A172 (cell line): Measurements from ENCODE around the gene KRT82. TPM values are rescaled to one million over a fixed set of nuclear protein-coding genes. Genes with fewer than 3 reads are reported as not detected.
A peak's percentile ranks its signal among the peaks of the same experiment; 100 is the strongest.
"Not testable (repeated sequence)": the region's sequence is repeated elsewhere in the genome, so short reads cannot be mapped to it uniquely, and the experiment has no call there.

ENCODE experiments used
- DNase-seq: peaks from one replicate; pipeline ENCODE4 v3.0.0-alpha.2; 2015; ENCODE audit warnings: low spot score
- total RNA-seq: library from RNA; depleted of rRNA; stranded (reverse); fragments of >200 nt; shearing (Covaris generic); gene quantifications from 2 replicates; pipeline ENCODE4 v1.2.3, GENCODE V29; 2014

Gene KRT82
- total RNA-seq, 1 experiment from 2014 or later, result not detected

DNA sequence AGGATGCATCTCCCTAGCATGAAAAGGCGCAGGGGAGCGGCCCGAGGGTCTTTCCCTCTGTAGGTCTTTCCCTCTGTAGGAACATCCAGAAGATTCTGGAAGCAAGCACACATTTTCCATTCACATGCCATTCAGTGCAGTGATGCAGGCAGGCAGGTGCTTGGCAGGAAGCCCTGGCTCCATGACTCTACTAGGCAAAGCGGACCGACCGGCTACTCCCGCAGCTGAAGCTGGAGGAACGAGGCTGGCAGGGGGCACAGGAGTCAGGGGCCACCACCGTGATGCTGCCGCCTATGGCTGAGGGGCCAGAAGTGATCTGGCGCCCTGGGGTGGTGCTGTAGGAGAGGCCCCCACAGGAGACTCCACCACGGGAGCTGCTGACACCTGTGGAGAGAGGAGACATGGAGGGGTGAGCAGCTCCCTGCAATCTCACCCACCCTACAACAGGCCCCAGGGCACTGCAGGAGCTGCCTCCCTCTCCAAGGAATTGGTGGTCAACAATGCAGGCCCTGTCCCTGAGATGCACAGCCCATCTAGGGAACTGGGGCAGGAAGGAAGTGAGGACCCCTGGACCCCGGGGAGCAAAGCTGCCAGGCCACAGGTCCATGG lies 45.4 kb downstream of the KRT82 start:
- no peak for DNase-seq

DNA sequence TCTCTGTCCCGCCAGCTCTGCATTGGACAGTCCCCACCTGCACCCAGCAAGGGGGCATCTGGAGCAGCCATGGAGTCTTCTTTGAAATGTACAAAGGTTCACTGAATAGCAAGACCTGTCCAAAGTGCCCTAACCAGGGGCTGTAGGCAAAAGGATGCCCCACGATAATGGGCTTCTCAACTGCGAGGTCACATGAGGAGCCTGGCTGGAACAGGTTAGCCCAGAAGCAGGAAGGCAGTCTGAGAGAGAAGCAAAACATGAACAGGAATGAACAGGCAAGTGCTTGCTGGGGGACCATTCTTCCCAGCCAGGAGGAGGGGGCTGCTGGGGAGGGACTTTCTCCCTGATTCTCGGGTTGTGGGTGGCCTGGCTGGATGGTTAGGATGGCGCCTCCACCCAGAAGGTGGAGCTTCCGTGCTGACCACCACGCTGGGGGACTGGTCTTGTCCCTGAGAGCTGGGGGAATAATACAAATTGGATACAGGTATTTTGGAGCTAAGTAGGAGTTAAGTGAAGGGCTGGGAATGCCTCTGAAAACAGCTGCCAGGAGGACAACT lies 46.0 kb downstream of the KRT82 start:
- no peak for DNase-seq

DNA sequence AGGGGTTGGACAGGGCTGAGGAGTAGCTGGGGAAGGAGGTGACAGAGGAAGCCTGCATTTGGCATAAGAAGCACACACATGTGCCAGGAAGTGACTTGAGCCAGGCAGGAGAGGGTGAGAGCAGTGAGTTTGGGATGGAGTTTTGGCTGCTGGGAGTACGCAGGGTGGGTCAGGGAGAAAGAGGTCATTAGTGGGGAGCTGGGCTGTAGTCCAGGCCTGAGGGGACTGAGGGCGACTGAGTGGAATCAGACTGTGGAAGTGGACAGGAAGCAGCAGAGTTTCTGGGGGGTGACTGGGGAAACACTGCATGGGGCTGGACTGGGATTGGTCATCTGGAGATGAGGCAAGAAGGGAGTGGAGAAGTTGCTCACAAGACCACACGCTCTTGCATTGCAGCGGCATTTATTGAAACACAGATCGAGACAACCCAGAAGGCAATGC lies 46.5 kb downstream of the KRT82 start:
- DNase-seq, result no peak

DNA sequence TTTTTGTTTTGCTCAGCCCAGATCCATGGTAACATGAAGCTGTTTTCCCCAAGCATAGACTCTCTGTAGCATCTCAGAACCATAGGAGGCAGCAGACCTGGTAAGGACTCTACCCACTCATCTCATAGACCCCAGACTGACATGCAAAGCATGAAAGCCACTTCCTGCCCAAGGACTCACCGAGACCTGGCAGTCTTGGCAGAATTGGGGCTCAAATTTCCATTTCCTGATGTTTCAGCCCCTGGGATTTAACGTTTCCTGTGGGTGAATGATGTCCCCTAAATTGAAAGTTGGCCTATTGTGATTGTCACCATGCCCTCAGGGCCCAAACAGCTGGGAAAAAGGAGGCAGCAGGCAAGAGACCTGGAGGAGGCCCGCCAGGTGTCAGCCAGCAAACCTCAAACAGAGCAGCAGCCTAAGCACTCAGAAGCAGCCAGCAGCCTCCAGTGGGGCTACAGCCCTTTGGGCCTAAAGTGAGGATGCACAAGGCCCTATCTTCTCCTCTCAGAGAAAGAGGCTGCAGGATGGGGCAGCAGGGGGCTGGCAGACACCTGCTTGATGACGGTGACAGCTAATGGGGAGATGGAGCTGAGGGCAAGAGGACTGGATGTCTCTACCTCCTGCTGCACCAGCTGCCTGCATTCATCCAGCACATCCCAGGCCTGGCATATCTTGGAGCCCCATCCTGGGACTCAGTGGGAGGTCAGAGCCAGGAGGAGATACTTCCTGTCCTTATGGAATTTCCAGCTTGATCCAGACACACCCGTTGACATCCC lies 47.4 kb downstream of the KRT82 start:
- peak; percentile 31 for DNase-seq

DNA sequence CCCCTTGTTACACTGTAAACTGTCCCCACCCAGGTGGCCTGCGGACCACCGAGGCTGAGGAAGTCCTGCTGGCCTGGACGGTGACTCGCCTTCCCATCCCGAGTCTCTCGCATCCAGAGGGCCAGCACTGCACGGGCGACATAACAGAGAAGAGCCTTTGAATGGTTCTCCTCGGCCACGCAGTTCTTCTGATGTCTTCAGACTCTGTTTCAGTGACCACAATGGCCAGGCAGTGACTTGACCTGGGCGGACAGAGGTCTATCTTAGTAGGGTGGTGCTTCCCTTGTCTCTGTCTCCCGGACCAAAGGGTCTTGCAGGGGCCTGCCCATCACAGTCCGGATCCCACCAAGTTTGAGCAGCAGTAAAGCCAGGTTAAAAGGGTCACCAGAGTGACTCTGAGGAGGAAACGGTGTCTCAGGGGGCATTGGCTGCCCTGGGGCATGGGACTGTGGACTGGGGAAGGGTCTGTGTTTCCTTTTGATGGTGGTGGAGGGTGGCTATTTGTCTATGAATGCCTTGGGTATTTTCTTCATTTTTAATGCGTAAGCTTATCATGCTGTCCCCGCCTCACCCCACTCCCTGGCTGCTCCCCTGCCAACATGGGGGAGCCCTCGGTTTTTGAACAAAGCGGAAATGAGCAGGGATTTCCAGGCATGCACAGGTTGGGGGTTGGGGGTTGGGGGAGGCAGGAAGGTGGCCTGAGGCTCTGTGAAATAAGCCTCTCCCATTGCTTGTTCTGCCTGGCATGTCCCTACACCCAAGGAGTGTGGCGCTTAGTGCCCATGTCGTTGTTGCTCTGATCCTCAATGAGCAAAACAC lies 49.2 kb downstream of the KRT82 start:
- no peak for DNase-seq

DNA sequence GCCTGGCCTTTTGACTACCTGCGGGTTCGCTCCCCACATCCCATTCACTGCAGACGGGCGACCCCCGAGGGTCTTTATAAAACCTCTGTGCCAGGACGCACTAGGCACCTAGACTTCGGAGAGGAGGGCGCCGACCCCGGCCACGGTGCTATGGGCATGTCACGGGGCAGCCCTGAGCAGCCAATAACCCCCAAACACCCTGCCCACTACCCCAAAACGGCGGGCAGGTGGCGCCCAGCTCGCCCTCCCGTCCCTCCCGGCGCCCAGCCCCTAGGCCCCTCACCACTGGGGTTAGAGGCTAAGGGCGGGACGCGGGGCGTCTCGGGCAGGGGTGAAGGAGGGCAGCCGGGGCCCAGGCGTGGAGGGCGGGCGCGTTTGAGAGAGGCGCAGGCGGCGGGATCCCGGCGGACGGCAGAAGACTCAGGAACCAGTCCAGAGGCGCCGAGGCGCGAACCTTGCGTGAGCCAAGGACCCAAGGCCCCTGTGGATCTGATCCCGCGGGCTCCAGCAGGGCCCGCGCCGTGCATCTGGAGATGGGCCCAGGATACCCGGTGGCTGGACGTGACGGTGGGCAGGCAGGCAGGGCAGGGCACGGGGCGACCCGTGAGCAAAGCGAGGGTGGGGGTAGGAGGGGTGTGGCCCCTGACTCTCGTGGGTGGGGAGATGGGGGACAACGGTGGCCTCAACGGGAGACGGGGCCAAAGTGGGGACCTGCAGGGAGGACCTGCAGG lies 49.9 kb downstream of the KRT82 start:
- no peak for DNase-seq

DNA sequence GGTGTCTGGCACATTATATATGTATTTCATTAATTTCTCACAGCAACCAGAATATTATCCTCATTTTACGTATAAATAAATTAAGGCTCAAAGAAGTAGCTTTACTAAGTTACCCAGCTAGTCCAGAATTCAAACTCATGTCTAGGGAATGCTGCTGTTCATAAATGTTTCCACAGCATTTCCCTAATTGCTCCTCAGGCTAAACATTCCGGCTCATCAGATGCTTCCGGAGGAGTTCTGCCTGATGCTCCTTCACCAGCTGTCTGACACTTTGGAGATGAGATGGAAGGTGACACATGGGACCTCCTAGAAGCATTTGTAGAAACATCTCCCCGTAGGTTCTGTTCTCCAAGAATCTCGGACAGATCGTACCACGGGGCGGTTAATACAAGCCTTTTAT lies 51.0 kb downstream of the KRT82 start:
- DNase-seq, result no peak

DNA sequence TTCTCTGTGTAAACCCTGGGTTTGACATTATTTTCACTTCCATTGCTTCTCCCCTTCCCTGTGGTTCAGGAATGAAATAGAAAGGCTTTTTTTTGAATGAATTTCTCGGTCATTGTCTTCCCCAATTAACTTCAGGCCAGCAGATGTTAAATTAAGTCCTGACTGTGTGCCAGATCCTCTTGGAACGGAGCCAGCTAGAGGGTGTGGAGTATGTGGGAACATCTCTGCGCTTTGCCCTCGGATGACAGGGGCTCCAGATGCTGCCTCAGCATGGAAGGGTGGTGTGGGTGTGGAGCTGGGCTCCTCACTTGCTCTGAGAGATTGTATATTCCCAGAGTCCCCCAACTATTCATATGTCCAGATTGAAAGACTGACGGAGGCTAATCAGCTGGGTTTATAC lies 51.9 kb downstream of the KRT82 start:
- DNase-seq, result no peak

DNA sequence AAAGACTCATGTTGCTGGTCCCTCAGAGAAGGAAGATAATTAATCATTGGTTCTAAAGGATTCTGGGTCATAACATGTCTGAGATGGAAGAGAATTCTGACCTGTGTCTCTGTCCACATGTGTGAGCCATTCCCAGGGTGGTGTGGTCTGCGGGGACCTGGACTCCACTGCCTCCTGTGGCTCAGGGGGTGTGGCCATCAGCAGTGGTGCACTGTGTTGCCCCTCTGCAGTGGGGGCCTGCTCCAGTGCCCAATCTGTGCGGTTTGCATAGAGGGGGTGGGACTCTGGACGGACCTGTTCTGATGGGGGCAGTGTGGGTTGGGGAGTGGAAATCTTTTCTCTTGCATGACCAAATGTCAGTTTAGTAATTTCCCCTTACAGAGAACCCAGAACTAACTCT lies 52.4 kb downstream of the KRT82 start:
- no peak for DNase-seq

DNA sequence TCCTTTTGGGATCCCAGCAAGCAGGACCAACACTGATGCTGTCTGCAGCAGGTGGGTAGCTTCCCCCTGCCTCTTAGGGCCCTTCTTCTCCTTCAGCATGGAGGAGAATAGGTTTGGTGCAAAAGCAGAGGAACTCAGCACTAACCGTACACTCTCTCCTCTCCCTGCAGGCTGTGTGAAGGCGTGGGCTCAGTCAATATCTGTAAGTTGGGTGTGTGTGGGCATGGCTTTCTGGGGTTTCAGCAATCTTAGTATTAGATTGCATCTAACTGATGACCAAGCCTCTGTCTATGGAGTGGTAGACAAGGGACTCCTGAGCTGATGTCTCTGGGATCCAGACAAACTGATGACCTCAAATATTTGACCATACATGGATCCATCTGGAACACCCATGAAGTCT lies 53.2 kb downstream of the KRT82 start:
- no peak for DNase-seq

DNA sequence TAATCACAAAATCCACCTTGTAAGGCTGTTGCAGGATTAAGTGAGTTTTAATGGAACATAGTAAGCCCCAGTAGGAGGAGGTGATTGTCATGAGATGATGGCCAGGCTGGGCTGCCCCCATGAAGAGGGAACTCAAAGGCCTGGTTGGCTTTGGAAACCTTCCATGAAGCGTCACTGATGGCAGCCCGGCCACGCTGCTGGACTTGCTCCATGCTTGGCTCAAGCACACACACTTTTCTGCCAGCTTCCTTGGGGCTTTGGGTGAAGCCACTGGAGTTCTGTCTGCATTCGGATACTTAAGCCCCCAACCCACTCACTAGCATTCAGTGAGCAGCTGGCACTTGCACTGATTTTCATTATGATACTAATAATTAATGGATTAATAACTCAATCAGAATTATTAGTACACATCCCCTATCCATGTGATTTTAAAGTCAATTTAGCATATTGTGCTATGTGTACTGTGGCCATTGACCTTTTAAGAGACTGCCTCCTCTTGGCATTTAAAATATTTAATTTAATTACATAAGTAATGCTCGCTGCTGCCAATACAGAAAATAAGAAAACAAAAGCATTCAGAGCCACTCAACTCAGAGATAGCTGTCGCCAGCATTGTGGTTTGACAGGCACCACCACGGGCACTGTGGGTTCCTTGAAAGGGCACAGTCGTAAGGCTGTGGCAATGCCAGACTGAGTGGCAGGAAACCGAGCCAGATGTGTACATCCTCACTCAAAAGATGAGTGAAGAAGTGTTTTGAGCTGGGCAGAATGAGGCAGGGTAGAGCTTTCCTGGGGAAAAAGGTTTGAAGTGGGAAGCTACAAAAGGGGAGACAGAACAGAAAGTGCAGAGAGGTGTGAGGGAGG lies 54.7 kb downstream of the KRT82 start:
- no peak for DNase-seq

DNA sequence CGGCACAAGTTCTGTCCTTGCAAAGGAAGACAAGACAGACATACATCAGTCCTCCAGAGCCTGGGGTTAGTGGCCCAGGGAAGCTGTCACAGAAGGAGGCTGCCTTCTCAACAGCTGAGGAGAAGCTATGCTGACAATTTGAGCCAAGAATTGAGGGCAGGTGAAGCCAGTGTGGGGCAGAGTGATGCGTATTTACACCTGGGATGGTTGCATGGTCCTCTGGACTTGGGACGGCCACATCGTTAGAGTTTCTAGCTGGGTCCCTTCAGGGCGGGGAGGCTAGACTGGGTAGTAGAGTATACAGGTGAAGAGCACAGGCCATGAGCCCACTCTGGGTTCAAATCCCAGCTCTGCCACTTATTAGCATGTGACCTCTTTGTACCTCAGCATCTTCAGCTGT lies 55.3 kb downstream of the KRT82 start:
- no peak for DNase-seq

DNA sequence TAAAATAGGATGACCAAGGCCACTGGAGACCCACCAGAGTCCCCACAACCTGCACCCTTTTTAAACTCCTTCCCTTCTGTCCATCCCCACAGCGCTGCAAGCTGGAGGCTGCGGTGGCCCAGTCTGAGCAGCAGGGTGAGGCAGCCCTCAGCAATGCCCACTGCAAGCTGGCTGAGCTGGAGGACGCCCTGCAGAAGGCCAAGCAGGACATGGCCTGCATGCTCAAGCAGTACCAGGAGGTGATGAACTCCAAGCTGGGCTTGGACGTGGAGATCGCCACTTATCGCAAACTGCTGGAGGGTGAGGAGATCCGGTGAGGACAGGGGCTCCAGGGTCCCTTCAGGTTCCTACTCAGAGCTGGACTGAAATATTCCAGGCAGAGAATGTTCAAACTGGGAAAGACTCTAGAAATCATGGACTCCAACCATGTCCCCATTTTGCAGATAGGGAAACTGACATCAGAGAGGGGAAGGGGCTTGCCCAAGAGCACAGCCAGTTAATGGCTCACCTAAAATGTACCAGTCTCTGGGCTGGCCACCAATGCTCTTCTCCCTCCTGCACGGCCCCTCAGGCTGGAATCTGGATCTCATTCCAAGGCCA lies 56.0 kb downstream of the KRT82 start:
- no peak for DNase-seq

DNA sequence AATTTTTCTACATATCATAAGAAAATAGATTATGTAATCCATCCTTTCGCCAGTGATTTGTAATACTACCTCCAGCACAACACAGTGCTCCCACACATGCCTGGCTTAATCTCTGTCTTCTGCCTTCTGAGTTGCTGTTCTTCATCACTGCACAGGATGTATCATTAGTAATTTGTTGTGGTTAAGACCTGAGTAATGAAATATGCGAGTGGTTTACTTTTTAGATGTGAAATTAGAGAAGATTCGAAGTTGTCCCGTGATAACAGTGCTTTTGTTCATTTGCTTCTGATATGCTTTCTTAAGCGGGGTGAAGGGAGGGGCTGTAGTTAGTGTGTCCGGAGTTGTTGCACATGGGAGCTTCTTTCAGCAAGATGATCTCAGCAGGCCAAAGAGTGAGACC lies 56.9 kb downstream of the KRT82 start:
- no peak for DNase-seq

DNA sequence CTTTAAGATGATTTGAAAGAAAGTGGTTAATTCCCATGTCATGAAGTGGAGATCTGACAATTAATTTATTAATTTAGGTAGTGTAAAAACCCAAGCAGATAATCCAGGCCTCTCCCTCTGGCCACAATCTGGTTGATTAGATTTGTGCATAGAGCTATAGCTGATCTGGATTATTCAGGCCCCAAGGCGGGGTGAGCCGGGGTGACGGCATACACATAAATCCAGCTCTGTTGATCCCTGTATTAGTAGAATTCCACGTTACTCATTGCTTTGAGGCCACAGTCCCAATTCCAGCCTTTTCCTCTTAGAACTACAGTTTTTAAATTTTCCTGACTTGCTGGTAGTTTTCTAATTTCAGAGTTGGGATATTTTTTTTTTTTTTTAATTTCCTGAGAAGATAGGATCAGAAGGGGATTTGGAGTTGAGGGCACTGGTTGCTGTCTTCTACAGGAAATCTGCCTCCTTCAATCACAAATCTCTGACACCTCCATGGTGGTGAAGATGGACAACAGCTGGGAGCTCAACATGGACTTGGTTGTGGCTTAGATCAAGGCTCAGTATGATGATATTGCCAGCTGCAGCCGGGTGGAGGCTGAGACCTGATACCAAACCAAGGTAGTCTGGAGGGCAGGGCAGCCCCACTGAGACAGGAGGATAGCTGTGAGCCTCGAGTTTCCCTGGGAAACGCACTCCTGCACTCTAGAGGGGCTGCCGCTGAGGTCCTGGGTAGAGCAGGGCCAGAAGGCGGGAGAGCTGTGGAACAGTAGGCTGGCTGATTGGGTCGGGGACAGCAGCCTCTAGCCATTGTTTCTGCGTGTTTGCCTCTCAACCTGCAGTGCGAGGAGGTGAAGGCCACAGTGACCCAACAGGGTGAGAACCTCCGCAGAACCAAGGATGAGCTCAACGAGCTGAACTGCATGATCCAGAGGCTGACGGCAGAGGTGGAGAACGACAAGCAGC lies 58.3 kb downstream of the KRT82 start:
- no peak for DNase-seq

DNA sequence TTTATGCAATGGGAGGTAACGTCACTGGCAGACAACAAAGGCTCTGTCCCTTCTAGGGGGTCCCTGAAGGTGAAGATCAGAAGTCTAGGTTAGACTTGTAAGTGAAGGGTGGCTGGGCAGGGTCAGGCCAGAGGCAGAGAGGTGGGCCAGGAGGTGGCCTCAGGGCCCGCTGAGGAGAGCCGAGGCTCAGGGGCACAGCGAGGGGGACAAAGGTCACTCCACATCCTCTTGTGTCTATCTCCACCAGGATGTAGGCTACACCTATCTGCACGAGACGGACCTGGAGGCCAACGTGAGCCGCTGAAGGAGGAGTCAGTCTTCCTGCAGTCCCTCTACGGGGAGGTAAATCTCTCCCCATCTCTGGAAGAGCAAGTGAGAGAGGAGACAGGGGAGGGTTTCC lies 59.1 kb downstream of the KRT82 start:
- no peak for DNase-seq

DNA sequence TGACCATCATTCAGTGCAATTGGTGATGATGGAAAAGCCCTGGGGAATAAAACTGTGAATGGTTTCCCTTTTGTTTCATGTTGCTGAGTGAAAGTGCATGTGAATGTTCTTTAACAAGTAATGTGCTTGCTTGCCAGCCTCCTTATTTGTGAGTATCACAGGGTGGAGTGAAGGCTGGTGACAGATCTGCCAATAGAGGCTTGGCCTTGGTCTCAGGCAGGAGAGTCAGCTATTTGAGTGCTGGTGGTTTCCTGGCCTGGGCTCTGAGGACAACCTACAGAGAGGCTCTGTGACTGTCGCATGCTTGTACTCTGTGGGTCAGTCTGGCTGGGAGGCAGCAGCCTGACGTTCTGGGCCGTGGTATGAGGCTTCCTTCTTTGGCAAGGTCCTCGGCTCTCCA lies 59.5 kb downstream of the KRT82 start:
- no peak for DNase-seq

DNA sequence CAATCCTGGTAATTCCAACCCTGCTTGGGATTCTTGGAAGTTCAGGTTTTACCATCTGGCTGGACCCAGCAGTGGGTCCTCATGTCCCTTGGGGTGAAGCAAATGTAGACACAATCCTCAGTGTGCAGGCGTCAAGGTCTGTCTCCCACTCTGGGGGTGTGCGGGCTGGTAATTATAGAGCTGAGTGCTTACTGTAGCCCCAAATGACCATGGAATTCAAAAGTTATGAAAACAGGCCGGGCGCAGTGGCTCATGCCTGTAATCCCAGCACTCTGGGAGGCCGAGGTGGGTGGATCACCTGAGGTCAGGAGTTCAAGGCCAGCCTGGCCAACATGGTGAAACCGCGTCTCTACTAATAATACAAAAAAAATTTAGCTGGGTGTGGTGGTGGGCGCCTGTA lies 61.1 kb downstream of the KRT82 start:
- not testable (repeated sequence) for DNase-seq

DNA sequence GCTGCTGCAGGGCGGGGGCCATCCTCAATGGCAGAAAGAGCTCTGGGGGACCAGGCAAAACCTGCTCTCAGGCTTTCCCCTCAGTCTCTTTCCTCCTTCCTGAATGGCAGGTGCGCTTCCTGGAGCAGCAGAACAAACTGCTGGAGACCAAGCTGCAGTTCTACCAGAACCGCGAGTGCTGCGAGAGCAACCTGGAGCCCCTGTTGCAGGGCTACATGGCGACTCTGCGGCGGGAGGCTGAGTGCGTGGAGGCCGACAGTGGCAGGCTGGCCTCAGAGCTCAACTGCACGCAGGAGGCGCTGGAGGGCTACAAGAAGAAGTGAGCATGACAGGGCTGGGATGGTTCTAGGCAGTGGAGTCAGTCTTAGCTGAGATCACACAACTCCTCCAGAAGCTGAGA lies 62.0 kb downstream of the KRT82 start:
- no peak for DNase-seq
